ENCODE results near the gene HECA. TPM values are rescaled to one million over a fixed set of nuclear protein-coding genes. Genes with fewer than 3 reads are reported as not detected.

The HECA gene
- polyA plus RNA-seq, 1 of the 3 experiments (the other 2 are of a cell fraction): 1.6 TPM

DNA sequence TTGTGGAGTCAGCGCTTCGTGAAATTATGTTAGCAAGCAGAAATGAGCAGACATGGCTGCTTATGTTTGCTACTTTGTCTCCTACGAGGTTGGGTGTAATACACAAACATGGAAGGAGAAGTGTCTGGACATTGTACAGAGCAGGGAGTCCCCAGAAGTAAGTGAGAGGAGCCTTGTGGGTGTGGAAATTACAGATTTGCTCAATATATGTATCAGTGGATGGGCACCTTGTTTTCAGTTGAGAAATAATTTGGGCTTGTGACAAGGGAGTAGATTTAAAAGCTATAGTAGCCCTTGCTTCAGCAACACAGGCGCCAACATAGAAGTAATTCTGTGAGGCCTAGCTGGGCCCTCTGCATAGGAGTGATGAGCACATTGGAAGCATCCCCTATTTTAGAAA lies 49.2 kb downstream of the HECA start:
- H3K9ac ChIP-seq: no peak overlapping the region
- no peaks in the 10 kb centered on the region for H3F3A ChIP-seq (replicated peaks; ENCODE audit: insufficient read depth)
- 80% methylated on average over 4 of the region's 4 CpGs for WGBS (ENCODE audit: low lambda C conversion rate)
- H2AFZ ChIP-seq (ENCODE audit: low read depth): no peak overlapping the region
- no peak overlapping the region for H3K27ac ChIP-seq (ENCODE audit: low read depth in 2 of 2, low read length in 1 of 2)
- peaks cover 0 to 4% of the 10 kb centered on the region in 2 experiments for H3K36me3 ChIP-seq (replicated peaks in 1 of 2; ENCODE audit: control insufficient read depth in 1 of 2, insufficient read depth in 2 of 2, low read length in 1 of 2)
- H4K20me1 ChIP-seq (ENCODE audit: insufficient read depth): no peaks in the 10 kb centered on the region
- no peaks in the 10 kb centered on the region for H3K79me2 ChIP-seq (ENCODE audit: insufficient read depth)
- no peaks in the 10 kb centered on the region; a peak in 1 of 4 replicates for H3K4me1 ChIP-seq (ENCODE audit: control insufficient read depth in 1 of 2, insufficient read depth in 2 of 2, low read depth in 1 of 2, low read length in 1 of 2)
- H3K27me3 ChIP-seq (ENCODE audit: insufficient read depth): no peaks in the 10 kb centered on the region
- ChIA-PET POLR2A (no interaction called here), CTCF (interaction anchor here (0.7 kb wide), 1 partner anchor 28 kb away, joined by 3 read pairs; no protein-coding TSS in a partner anchor)
- H3K4me3 ChIP-seq (ENCODE audit: low read depth in 2 of 2, low read length in 1 of 2): no peak overlapping the region
- no peaks in the 10 kb centered on the region for H3K9me3 ChIP-seq
- no peak for TF ChIP-seq EZH2phosphoT487 (IDR thresholded peaks at IDR 0.05; ENCODE audit: borderline replicate concordance, low read depth)
- TF ChIP-seq, protein P1, sequence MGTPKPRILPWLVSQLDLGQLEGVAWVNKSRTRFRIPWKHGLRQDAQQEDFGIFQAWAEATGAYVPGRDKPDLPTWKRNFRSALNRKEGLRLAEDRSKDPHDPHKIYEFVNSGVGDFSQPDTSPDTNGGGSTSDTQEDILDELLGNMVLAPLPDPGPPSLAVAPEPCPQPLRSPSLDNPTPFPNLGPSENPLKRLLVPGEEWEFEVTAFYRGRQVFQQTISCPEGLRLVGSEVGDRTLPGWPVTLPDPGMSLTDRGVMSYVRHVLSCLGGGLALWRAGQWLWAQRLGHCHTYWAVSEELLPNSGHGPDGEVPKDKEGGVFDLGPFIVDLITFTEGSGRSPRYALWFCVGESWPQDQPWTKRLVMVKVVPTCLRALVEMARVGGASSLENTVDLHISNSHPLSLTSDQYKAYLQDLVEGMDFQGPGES (IDR thresholded peaks at IDR 0.05; ENCODE audit: low read depth, low read length): no peak
- TF ChIP-seq ZBTB33 (IDR thresholded peaks at IDR 0.05; ENCODE audit: borderline replicate concordance, low read depth): no peak
- no peak for DNase-seq
- H3K9me2 ChIP-seq: no peaks in the 10 kb centered on the region
- H3K4me2 ChIP-seq: no peak overlapping the region

DNA sequence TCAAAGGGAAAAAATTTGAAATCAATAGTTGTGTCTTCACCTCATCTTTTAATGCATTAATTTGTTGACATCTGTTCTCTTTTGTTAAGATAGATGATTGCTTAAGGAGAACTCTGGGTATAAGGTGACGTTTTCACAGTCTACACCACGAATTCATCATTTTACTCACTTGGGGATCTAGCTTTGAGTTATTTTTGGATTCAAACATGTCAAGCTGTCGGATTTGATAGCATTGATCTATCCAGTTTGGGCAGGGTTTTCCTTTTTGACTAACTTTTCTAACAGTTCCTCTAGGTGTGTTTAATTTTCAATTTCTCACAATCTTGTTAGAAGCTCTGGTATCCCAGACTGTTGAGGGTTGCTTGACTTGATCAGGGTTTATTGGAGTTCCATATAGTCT lies 49.6 kb downstream of the HECA start:
- CTCF ChIA-PET: interaction anchor here (0.7 kb wide), 1 partner anchor 29 kb away, joined by 3 read pairs; no protein-coding TSS in a partner anchor
- H3K79me2 ChIP-seq (ENCODE audit: insufficient read depth): no peaks in the 10 kb centered on the region
- H3K27me3 ChIP-seq (ENCODE audit: insufficient read depth): no peaks in the 10 kb centered on the region
- POLR2A ChIA-PET: no interaction called here
- H3K9me3 ChIP-seq: no peaks in the 10 kb centered on the region
- TF ChIP-seq TCF12 (IDR thresholded peaks at IDR 0.05) (no peak), ZBTB33 (IDR thresholded peaks at IDR 0.05; ENCODE audit: borderline replicate concordance, low read depth) (no peak)
- no peaks in the 10 kb centered on the region for H3K9me2 ChIP-seq
- peaks cover 0 to 4% of the 10 kb centered on the region in 2 experiments for H3K36me3 ChIP-seq (replicated peaks in 1 of 2; ENCODE audit: control insufficient read depth in 1 of 2, insufficient read depth in 2 of 2, low read length in 1 of 2)
- H3K4me3 ChIP-seq (ENCODE audit: low read depth in 2 of 2, low read length in 1 of 2): no peak overlapping the region
- H4K20me1 ChIP-seq (ENCODE audit: insufficient read depth): no peaks in the 10 kb centered on the region
- 66% methylated on average over 3 of the region's 3 CpGs for WGBS (ENCODE audit: low lambda C conversion rate)
- no peaks in the 10 kb centered on the region for H3F3A ChIP-seq (replicated peaks; ENCODE audit: insufficient read depth)
- H3K4me1 ChIP-seq (ENCODE audit: control insufficient read depth in 1 of 2, insufficient read depth in 2 of 2, low read depth in 1 of 2, low read length in 1 of 2): no peaks in the 10 kb centered on the region; a peak in 1 of 4 replicates
- no peak overlapping the region for H3K9ac ChIP-seq
- no peak overlapping the region for H3K4me2 ChIP-seq
- no peak overlapping the region for H2AFZ ChIP-seq (ENCODE audit: low read depth)
- no peak for DNase-seq
- no peak overlapping the region for H3K27ac ChIP-seq (ENCODE audit: low read depth in 2 of 2, low read length in 1 of 2)

GRCh38 chr6:139186242-139186641 lies 51.4 kb downstream of the HECA start:
- POLR2A ChIA-PET: no interaction called here
- H2AFZ ChIP-seq (ENCODE audit: low read depth): no peak overlapping the region
- CTCF ChIA-PET: no interaction called here
- H3K27me3 ChIP-seq (ENCODE audit: insufficient read depth): no peaks in the 10 kb centered on the region
- H4K20me1 ChIP-seq (ENCODE audit: insufficient read depth): no peaks in the 10 kb centered on the region
- H3K27ac ChIP-seq (ENCODE audit: low read depth in 2 of 2, low read length in 1 of 2): no peak overlapping the region
- no peaks in the 10 kb centered on the region for H3F3A ChIP-seq (replicated peaks; ENCODE audit: insufficient read depth)
- no peak overlapping the region for H3K4me3 ChIP-seq (ENCODE audit: low read depth in 2 of 2, low read length in 1 of 2)
- no peak overlapping the region for H3K9ac ChIP-seq
- no peaks in the 10 kb centered on the region; a peak in 1 of 4 replicates for H3K4me1 ChIP-seq (ENCODE audit: control insufficient read depth in 1 of 2, insufficient read depth in 2 of 2, low read depth in 1 of 2, low read length in 1 of 2)
- no peak for DNase-seq
- H3K4me2 ChIP-seq: no peak overlapping the region
- H3K79me2 ChIP-seq (ENCODE audit: insufficient read depth): no peaks in the 10 kb centered on the region
- no peaks in the 10 kb centered on the region for H3K9me3 ChIP-seq
- 59% methylated on average over 3 of the region's 3 CpGs for WGBS (ENCODE audit: low lambda C conversion rate)
- H3K9me2 ChIP-seq: no peaks in the 10 kb centered on the region
- peaks cover 0 to 4% of the 10 kb centered on the region in 2 experiments for H3K36me3 ChIP-seq (replicated peaks in 1 of 2; ENCODE audit: control insufficient read depth in 1 of 2, insufficient read depth in 2 of 2, low read length in 1 of 2)
- TF ChIP-seq REST (IDR thresholded peaks at IDR 0.05; ENCODE audit: low read depth, low read length) (no peak), SMC3 (IDR thresholded peaks at IDR 0.05; ENCODE audit: low read depth, low read length) (no peak), USF2 (IDR thresholded peaks at IDR 0.05; ENCODE audit: borderline replicate concordance, low read depth, low read length) (no peak)
